T-helper 17 cell (primary cell): ENCODE results near the gene STAB2. TPM values are rescaled to one million over a fixed set of nuclear protein-coding genes. Genes with fewer than 3 reads are reported as not detected.

Experiments used
- ATAC-seq: fragments of 150-1000 bp; cut with Tn5 transposase; 2 replicates; pipeline ENCODE4 v1.10.0; 2021; ENCODE audit warnings: mild to moderate bottlenecking, moderate library complexity
- DNase-seq, 3 donors: peaks; one replicate each; pipeline versions ENCODE4 v3.0.0 to v3.0.0-alpha.2; 2020 to 2021
- H3K9me3 ChIP-seq: one replicate; pipeline ENCODE4 v1.7.0; 2013; ENCODE audit warnings: low read length, mild to moderate bottlenecking; ENCODE audit not compliant: control insufficient read depth, poor library complexity, severe bottlenecking
- H3K27ac Mint-ChIP-seq: one replicate; pipeline ENCODE4 v1.8.0; 2022; ENCODE audit warnings: mild to moderate bottlenecking, moderate library complexity, mixed read lengths
- H3K27me3 Mint-ChIP-seq: one replicate; pipeline ENCODE4 v1.8.0; 2022; ENCODE audit warnings: mixed read lengths
- H3K36me3 Mint-ChIP-seq: one replicate; pipeline ENCODE4 v1.8.0; 2022; ENCODE audit warnings: low read depth, mixed read lengths
- H3K4me1 Mint-ChIP-seq: one replicate; pipeline ENCODE4 v1.8.0; 2022; ENCODE audit warnings: mild to moderate bottlenecking, mixed read lengths
- H3K4me3 Mint-ChIP-seq: one replicate; pipeline ENCODE4 v1.8.0; 2022; ENCODE audit warnings: mild to moderate bottlenecking, moderate library complexity, mixed read lengths
- total RNA-seq, 4 donors: library from RNA in 2 of 4; stranded (reverse) in 2 of 4; gene quantifications; one replicate each; pipeline ENCODE4 v1.2.3 and lab custom pipeline; 2022 to 2026

STAB2 gene
- total RNA-seq, 2 donors from 2014 or later, result not detected

GRCh38 chr12:103560604-103561101 lies 26.4 kb upstream of the STAB2 start:
- H3K27ac Mint-ChIP-seq, result no peak overlapping the region

GRCh38 chr12:103561174-103561573 lies 25.9 kb upstream of the STAB2 start:
- no peaks in the 10 kb centered on the region for H3K9me3 ChIP-seq
- ATAC-seq (no peak), DNase-seq (no peak)
- Mint-ChIP-seq H3K27me3 (peaks cover 32% of the 10 kb centered on the region), H3K36me3 (no peaks in the 10 kb centered on the region), H3K27ac (no peak overlapping the region), H3K4me1 (no peaks in the 10 kb centered on the region), H3K4me3 (no peak overlapping the region)

More at GRCh38 chr12:103560604-103561101, 26.4 kb upstream of the STAB2 start:
- H3K27me3 Mint-ChIP-seq, result peaks cover 36% of the 10 kb centered on the region
- H3K4me1 Mint-ChIP-seq, result no peaks in the 10 kb centered on the region
- H3K4me3 Mint-ChIP-seq, result no peak overlapping the region
- H3K36me3 Mint-ChIP-seq, result no peaks in the 10 kb centered on the region
- no peaks in the 10 kb centered on the region for H3K9me3 ChIP-seq
- DNase-seq (no peak), ATAC-seq (no peak)

- no peak for DNase-seq
- H3K27ac Mint-ChIP-seq, result no peak overlapping the region
- no peak overlapping the region for H3K4me3 Mint-ChIP-seq
- H3K27me3 Mint-ChIP-seq, result peaks cover 25% of the 10 kb centered on the region
- ATAC-seq, result no peak
- no peaks in the 10 kb centered on the region for H3K36me3 Mint-ChIP-seq
- H3K9me3 ChIP-seq, result peaks cover 2% of the 10 kb centered on the region
- H3K4me1 Mint-ChIP-seq, result no peaks in the 10 kb centered on the region
Observed at GRCh38 chr12:103566398-103566797, 20.7 kb upstream of the STAB2 start.

GRCh38 chr12:103569278-103569677 lies 17.8 kb upstream of the STAB2 start:
- H3K27me3 Mint-ChIP-seq, result peaks cover 27% of the 10 kb centered on the region
- H3K36me3 Mint-ChIP-seq, result no peaks in the 10 kb centered on the region
- H3K4me3 Mint-ChIP-seq, result no peak overlapping the region
- H3K27ac Mint-ChIP-seq, result no peak overlapping the region
- H3K4me1 Mint-ChIP-seq, result no peaks in the 10 kb centered on the region
- peaks cover 2% of the 10 kb centered on the region for H3K9me3 ChIP-seq
- DNase-seq, result no peak
- ATAC-seq, result no peak

- H3K36me3 Mint-ChIP-seq, result no peaks in the 10 kb centered on the region
- ATAC-seq, result no peak
- H3K27ac Mint-ChIP-seq, result no peak overlapping the region
- no peak for DNase-seq
- H3K4me1 Mint-ChIP-seq, result peaks cover 9% of the 10 kb centered on the region
- H3K4me3 Mint-ChIP-seq, result no peak overlapping the region
- H3K9me3 ChIP-seq, result peaks cover 2% of the 10 kb centered on the region
- peaks cover 46% of the 10 kb centered on the region for H3K27me3 Mint-ChIP-seq
Observed at GRCh38 chr12:103571286-103571685, 15.8 kb upstream of the STAB2 start.

- Mint-ChIP-seq H3K36me3 (no peaks in the 10 kb centered on the region), H3K27ac (no peak overlapping the region), H3K4me1 (peaks cover 9% of the 10 kb centered on the region), H3K27me3 (peaks cover 46% of the 10 kb centered on the region), H3K4me3 (no peak overlapping the region)
- peaks cover 2% of the 10 kb centered on the region for H3K9me3 ChIP-seq
- ATAC-seq (no peak), DNase-seq (no peak)
Observed at GRCh38 chr12:103572312-103573045, 14.6 kb upstream of the STAB2 start.

GRCh38 chr12:103573185-103573584 lies 13.9 kb upstream of the STAB2 start:
- Mint-ChIP-seq H3K27ac (no peak overlapping the region), H3K4me3 (no peak overlapping the region), H3K36me3 (no peaks in the 10 kb centered on the region), H3K4me1 (peaks cover 9% of the 10 kb centered on the region), H3K27me3 (peaks cover 51% of the 10 kb centered on the region)
- no peaks in the 10 kb centered on the region for H3K9me3 ChIP-seq
- DNase-seq (no peak), ATAC-seq (no peak)

GRCh38 chr12:103578926-103579325 lies 8.1 kb upstream of the STAB2 start:
- H3K27me3 Mint-ChIP-seq, result peaks cover 56% of the 10 kb centered on the region
- H3K27ac Mint-ChIP-seq, result no peak overlapping the region
- no peaks in the 10 kb centered on the region for H3K9me3 ChIP-seq
- peaks cover 9% of the 10 kb centered on the region for H3K4me1 Mint-ChIP-seq
- no peak overlapping the region for H3K4me3 Mint-ChIP-seq
- DNase-seq (no peak), ATAC-seq (no peak)
- no peaks in the 10 kb centered on the region for H3K36me3 Mint-ChIP-seq

- peaks cover 56% of the 10 kb centered on the region for H3K27me3 Mint-ChIP-seq
- H3K4me3 Mint-ChIP-seq, result no peak overlapping the region
- no peaks in the 10 kb centered on the region for H3K9me3 ChIP-seq
- no peak for DNase-seq
- H3K36me3 Mint-ChIP-seq, result no peaks in the 10 kb centered on the region
- ATAC-seq, result no peak
- H3K27ac Mint-ChIP-seq, result no peak overlapping the region
- peaks cover 6% of the 10 kb centered on the region for H3K4me1 Mint-ChIP-seq
Observed at GRCh38 chr12:103580026-103580425, 7.0 kb upstream of the STAB2 start.

GRCh38 chr12:103583008-103583407 lies 4.1 kb upstream of the STAB2 start:
- Mint-ChIP-seq H3K36me3 (no peaks in the 10 kb centered on the region), H3K27ac (no peak overlapping the region), H3K27me3 (peaks cover 53% of the 10 kb centered on the region), H3K4me1 (no peaks in the 10 kb centered on the region), H3K4me3 (no peak overlapping the region)
- DNase-seq, result no peak
- no peak for ATAC-seq
- no peaks in the 10 kb centered on the region for H3K9me3 ChIP-seq

GRCh38 chr12:103586132-103586531 lies 941 bp upstream of the STAB2 start:
- no peaks in the 10 kb centered on the region for H3K36me3 Mint-ChIP-seq
- H3K27ac Mint-ChIP-seq, result no peak overlapping the region
- DNase-seq, result no peak
- H3K4me1 Mint-ChIP-seq, result no peaks in the 10 kb centered on the region
- no peaks in the 10 kb centered on the region for H3K9me3 ChIP-seq
- no peak overlapping the region for H3K4me3 Mint-ChIP-seq
- peaks cover 53% of the 10 kb centered on the region for H3K27me3 Mint-ChIP-seq
- no peak for ATAC-seq

GRCh38 chr12:103588680-103589079 lies 1.6 kb downstream of the STAB2 start:
- H3K4me1 Mint-ChIP-seq, result no peaks in the 10 kb centered on the region
- no peaks in the 10 kb centered on the region for H3K9me3 ChIP-seq
- no peaks in the 10 kb centered on the region for H3K36me3 Mint-ChIP-seq
- DNase-seq, result no peak
- no peak for ATAC-seq
- no peak overlapping the region for H3K27ac Mint-ChIP-seq
- peaks cover 45% of the 10 kb centered on the region for H3K27me3 Mint-ChIP-seq
- no peak overlapping the region for H3K4me3 Mint-ChIP-seq

GRCh38 chr12:103589517-103589916 lies 2.4 kb downstream of the STAB2 start:
- DNase-seq (no peak), ATAC-seq (no peak)
- Mint-ChIP-seq H3K4me1 (no peaks in the 10 kb centered on the region), H3K27me3 (peaks cover 40% of the 10 kb centered on the region), H3K4me3 (no peak overlapping the region), H3K27ac (no peak overlapping the region), H3K36me3 (no peaks in the 10 kb centered on the region)
- no peaks in the 10 kb centered on the region for H3K9me3 ChIP-seq

GRCh38 chr12:103590271-103590670 lies 3.2 kb downstream of the STAB2 start:
- Mint-ChIP-seq H3K4me3 (no peak overlapping the region), H3K27me3 (peaks cover 37% of the 10 kb centered on the region), H3K27ac (no peak overlapping the region), H3K36me3 (no peaks in the 10 kb centered on the region), H3K4me1 (no peaks in the 10 kb centered on the region)
- H3K9me3 ChIP-seq, result no peaks in the 10 kb centered on the region
- DNase-seq (no peak), ATAC-seq (no peak)
